HG03460 (cell line): Measurements from ENCODE around the gene GLS2.
A peak's percentile ranks its signal among the peaks of the same experiment; 100 is the strongest.
"Not testable (repeated sequence)": the region's sequence is repeated elsewhere in the genome, so short reads cannot be mapped to it uniquely, and the experiment has no call there.

ENCODE experiments used
- ATAC-seq: cut with Tn5 transposase; IDR thresholded peaks from one replicate; pipeline ENCODE4 v1.9.1; 2021; ENCODE audit not compliant: unreplicated experiment

Gene GLS2

DNA sequence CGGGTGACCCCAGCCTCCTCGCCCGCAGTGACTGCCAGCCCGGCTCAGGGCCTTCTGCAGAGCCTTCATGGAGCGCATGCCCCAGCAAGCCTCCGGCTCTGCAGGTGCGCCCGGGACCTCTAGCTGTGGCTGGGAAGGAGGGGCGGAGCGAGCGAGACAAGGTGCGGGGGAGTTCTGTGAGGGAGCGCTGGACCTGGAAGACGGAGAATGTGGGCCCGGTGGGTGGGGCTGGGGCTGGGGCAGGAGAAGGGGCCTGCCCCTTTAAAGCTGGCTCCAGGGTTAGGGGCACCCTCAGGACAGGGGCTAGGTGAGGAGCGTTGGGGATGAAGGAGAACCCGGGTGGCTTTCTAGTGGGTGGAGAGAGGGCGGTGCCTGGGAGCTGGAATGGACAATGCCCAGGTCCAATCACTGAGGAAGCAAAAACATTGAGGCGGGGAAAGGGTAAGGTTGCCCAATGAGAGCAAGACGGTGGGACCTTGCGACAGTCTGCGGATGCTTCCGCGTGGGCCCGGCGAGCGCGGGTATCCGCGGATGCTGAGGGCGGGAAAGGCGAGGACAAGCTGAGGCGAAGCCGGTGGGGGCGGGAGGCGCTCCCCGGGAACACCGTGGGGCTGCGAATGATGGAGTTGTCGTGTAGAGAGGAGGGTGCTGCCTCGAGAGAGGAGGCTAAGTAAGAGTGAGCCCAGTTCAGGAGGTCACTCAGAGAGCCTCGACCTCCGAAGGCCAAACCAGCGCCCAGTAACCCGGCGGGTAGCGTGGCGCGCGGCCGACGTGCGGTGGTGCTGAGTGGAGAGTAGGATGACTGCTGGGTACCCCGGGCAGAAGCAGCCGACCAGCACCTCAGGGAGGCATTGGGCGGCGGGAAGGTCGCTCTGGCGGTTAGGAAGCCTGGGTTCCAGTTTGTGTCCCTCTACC, at the start of gene GLS2:
Gene GLS2, minus strand, starts transcription at position 121 of the 915 bp plus-strand sequence. Its CDS starts 43 bp downstream, at position 78.
- peak; percentile 92 for ATAC-seq

DNA sequence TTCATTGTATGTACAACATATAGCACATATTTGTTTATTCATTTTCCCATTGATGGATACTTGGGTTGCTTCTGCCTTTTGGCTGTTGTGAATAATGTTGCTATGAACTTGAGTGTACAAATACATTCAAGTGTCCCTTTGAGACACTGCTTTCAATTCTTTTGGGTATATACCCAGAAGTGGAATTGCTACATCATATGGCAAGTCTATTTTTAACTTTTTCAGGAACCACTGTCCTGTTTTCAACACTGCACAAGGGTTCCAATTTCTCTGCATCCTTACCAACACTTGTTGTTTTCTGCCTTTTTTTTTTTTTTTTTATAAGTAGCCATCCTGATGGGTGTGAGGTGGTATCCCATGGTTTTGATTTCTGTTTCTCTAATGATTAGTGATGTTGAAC, 49.6 kb upstream of the GLS2 start:
- no peak for ATAC-seq

DNA sequence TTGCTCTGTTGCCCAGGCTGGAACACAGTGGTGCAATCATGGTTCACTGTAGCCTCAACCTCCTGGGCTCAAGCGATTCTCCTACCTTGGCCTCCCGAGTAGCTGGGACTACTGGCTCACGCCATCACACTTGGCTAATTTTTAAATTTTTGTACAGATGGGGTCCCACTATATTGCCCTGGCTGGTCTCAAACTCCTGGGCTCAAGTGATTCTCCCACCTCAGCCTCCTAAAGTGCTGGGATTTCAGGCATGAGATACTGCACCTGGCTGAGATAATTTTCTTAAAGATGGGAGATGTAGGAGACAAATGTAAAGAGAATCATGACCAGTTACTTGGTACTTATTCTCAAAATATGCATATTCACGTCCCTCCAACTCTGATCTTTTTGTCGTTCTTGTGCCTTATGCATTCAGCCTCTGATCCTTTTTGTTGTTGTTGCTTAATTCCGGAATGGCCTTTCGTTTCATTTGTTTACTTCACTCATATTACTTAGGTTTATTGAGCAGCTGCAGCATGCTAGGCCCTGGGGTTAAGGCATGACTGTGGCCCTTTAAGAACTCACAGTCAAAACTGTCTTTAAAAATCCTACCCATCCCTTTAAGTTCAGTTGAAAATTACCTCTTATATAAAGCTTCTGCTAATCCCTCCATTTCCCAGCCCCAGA, 42.6 kb upstream of the GLS2 start:
- ATAC-seq: no peak

DNA sequence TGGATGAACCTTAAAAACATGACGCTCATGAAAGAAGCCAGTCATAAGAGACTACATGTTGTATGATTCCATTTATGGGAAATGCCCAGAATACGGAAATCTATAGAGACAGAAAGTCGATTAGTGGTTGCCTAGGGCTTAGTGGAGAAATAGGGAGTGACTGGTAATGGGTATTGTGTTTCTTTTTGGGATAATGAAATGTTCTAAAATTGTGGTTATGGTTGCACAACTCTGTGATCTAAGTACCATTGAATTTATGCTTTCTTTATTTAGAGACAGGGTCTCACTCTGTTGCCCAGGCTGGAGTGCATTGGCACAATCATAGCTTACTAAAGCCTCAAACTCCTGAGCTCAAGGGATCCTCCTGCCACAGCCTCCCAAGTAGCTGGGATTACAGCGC, 41.7 kb upstream of the GLS2 start:
- ATAC-seq: no peak

DNA sequence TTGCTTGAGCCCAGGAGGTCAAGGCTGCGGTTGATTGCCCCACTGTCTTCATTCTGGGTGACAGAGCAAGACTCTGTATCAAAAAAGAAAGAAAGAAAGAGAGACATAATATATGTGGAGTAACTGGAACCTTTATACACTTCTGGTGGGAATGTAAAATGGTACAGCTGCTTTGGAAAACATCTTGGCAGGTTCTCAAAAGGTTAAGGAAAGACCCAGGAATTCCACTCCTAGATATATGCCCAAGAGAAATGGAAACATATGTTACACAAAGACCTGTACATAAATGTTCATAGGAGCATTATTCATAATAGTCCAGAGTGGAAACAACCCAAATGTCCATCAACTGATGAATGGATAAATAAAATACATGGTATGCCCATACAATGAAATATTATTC, 40.9 kb upstream of the GLS2 start:
- ATAC-seq: no peak

DNA sequence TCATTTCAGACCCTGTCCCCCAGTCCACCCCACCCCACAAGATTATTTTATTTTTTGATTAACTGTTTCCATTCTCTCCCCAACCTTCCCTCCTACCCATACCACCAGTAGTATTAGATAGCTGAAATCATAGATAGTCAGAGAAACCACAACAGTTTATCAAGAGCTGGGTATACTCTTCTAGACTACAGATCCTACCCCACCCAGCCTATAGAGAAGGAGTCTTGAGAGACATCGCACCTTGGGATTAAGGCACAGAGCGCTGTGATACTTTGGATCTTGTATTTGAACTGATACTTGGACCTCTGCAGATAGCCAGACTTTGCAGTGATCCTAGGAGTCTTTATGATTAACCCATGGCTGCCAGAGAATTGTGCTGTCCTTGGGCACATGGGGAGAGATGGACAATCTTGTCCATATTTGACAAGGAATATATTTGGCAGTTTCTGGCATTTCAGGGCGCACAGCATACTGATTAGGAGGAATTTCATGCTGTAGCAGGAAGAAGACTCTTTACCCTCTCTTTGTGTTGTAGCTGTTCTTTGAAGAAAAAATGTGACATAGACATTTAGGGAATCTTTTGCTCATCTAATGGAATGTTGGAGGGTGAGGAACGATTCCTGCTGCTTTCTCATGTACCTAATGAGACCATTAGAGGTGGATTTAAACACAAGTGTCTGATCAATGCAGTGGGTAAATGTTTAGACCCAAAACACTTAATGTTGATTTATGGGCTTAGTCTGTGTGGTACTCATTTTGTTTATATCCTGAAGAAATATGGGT, 34.6 kb upstream of the GLS2 start:
- no peak for ATAC-seq

DNA sequence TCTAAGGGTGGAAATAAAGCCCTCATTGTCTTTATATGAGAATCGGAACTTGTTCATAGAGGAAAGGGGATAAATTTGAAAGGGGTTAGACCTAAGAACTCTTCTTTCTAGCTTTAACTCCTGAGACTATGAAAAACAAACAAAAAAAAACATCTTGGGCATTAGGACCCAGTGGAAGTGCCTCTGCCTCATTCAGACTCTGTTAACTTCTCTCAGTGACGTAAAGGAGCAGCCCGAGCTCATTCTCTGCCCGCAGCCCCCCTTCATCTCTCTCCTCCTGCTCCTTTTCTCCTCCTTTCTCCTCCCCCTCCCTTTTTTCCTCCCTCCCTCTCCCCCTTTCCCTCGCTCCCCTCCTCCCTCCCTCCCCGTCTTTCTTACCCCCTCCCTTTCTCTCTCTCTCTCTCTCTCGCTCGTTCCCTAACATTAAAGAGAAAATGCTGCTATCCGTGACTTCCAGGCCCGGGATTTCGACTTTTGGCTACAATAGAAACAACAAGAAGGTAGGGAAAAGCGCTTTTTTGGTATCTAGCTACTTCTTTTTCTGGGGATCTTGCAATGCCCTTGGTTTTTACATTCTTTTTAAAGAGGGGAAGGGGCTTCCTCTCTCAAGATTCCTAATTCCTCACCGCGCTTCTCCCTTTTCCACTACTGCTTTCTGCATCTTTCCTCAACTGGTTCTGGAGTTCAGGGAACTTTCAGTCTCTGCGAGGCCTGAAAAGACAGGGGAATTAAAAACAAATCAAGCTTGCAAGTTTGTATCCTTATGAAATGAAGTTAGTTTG, 33.8 kb upstream of the GLS2 start, which contains the start of gene RBMS2:
Gene RBMS2, plus strand, starts transcription at position 231 of the 782 bp plus-strand sequence. Its CDS starts 204 bp downstream, at position 435.
- ATAC-seq: no peak

DNA sequence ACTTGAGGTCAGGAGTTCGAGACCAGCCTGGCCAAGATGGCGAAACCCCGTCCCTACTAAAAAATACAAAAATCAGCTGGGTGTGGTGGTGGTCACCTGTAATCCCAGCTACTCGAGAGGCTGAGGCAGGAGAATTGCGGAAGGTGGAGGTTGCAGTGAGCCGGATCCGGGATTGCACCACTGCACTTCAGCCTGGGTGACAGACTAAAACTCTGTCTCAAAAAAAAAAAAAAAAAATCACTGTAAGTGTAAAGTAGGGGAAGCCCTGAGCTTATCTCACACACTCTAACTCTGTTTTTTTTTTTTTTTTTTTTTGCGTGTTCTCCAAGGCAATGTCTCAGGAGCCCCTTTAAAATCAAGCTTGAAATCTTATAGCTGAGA, 33.2 kb upstream of the GLS2 start:
- ATAC-seq: no peak

DNA sequence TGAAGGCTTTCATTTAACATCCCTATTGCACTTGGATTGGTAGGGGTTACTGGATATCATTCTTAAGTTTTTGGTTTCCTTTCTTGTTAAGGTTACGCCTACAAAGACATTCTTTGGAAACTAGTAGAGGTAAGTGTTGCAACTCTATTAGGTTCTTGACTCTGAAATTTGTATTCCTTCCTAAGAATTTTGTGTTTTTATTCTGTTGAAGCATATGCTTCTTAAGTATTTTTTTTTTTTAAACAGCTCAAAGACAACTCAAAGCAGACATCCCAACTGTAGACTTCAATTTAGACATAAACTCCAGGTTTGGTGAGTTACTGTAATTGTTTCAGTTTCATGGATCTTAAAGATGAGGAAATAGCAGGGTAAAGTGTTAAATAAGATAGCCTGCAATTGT, 32.5 kb upstream of the GLS2 start:
- ATAC-seq: no peak

DNA sequence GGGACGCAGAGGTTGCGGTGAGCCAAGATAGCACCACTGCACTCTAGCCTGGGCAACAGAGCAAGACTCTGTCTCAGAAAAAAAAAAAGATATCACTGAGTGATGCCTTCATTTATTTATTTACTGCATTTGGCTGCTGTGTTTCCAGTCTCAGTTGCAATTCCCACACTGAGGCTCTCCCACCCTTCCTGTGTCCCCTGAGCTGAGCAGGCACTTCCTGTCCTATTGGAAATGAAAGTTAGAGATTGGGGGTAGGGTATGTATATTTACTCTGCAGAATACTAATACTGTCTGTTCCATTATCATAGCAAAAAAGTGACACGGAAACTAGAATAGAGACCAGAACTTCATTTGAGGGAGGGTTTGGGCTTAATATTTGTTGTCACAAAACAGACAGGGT, 32.1 kb upstream of the GLS2 start:
- ATAC-seq: no peak

DNA sequence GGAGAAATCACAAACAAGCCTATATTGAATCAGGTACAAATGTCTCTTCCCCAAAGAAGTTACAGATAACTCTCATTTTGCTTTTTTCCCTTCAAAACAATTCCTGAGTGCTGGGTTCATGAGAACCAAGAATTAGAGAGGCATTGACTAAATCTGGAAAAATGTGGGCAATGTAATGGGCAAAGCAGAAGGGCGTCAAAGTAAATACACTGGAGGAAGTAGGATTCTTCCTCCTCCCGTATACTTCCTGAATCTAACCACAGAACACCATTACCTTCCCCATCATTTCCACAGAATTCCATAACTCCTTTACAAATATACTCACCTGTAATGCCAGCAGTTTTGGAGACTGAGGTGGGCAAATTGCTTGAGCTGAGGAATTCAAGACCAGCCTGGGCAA, 30.6 kb upstream of the GLS2 start:
- no peak for ATAC-seq

DNA sequence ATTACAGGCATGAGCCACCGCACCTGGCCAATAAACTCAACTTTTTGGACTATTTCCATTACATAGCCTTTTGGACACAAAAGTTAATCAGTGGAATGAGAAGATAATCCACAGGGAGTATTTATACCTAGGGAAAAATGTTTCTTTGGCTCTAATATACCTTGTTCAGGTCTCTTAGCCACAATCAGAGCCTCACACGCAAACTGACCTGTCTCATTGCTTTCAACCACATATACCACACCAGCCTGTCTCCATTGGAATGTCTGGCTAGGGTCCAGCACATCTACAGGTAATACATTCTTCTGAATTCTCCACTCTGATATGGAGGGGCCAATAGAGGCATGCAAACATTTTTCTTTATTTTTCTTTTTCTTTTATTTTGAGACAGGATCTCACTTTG, 29.9 kb upstream of the GLS2 start:
- no peak for ATAC-seq

DNA sequence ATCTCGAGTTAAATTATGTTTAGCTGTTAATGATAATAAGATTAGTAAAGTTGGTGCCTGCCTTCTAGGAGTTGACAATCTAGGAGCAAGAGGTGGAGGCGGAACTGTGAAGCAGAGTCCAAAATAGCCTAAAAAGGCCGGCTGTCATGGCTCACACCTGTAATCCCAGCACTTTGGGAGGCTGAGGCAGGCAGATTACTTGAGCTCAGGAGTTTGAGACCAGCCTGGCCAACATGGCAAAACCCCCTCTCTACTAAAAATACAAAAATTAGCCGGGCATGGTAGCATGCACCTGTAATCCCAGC, 26.0 kb upstream of the GLS2 start:
- not testable (repeated sequence) for ATAC-seq

DNA sequence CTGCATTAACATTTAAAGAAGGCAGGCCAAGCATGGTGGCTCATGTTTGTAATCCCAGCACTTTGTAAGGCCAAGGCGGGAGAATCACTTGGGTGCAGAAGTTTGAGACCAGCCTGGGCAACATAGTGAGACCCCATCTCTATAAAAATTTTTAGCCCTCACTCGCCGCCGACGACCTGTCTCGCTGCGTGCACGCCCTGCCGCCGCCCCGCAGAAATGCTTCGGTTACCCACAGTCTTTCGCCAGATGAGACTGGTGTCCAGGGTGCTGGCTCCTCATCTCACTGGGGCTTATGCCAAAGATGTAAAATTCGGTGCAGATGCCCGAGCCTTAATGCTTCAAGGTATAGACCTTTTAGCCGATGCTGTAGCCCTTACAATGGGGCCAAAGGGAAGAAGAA, 22.8 kb upstream of the GLS2 start:
- ATAC-seq: no peak

DNA sequence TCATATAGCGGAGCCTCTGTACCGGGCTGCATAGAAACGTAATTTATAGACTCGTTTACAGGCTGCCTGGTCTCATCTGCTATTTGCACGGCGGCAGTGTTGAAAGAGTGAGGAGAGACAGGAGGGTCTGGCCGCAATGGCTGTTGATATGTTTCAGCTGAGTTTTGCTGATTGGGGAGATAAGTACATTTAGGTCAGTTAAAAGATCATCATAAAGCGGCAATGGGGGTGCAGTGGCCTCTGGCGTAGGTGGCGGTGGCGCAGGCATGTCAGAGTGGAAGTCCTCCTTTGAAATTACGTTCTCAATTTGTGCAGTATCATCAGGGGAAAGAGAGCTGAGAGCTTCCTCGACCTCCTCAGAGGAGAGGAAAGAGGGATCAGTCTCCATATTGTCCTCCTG, 11.9 kb upstream of the GLS2 start:
- ATAC-seq: not testable (repeated sequence)

DNA sequence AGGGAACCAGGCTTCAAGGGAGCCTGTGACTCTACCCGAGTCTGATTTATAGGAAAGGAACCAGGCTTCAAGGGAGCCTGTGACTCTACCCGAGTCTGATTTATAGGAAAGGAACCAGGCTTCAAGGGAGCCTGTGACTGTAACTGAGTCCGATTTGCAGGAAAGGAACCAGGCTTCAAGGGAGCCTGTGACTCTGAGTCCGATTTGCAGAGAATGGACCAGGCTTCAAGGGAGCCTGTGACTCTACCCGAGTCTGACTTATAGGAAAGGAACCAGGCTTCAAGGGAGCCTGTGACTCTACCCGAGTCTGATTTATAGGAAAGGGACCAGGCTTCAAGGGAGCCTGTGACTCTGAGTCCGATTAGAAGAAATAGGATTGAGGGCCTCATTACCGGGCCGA, 11.5 kb upstream of the GLS2 start:
- ATAC-seq: not testable (repeated sequence)

DNA sequence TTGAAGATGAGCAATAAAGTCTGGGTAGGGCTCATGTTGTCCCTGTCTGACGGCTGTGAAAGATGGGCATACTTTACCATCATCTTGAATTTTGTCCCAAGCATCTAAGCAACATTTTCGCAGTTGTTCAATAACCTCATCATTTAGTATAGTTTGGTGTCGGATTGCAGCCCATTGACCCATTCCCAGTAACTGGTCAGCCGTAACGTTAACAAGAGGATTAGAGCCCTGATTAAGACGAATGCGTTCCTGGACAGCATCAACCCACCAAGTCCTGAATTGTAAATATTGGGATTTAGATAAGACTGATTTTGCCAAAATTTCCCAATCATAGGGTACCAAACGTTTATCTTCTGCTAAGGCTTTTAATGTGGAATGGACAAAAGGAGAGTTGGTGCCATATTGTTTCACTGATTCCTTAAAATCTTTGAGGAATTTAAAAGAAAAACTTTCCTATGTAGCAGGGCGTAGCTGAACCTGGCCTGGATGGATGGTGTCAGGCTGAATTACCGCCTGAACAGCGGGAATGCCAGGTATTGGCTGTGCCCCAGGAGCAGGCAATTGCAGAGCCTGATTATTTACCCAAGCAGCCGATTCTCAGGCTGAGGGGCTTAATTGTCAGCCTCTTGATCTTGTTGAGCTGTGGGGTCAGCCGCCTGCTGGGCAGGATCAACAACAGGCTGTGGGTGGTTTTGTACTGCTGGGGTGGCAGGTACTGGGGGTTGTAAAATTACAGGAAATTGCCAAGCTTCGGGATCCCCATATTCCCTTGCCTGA, 10.4 kb upstream of the GLS2 start:
- not testable (repeated sequence) for ATAC-seq

DNA sequence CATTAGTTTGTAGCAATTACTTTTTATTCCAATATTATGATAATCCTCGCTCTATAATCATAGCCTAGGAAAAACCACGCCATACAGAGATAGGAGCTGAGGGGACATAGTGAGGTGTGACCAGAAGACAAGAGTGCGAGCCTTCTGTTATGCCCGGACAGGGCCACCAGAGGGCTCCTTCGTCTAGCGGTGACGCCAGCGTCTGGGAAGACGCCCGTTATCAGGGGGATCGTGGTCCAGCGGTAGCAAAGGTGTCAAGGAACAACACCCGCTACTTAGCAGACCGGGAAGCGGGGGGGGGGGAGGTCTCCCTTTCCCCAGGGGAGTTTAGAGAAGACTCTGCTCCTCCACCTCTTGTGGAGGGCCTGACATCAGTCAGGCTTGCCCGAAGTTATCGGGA, 8.7 kb upstream of the GLS2 start:
- not testable (repeated sequence) for ATAC-seq

DNA sequence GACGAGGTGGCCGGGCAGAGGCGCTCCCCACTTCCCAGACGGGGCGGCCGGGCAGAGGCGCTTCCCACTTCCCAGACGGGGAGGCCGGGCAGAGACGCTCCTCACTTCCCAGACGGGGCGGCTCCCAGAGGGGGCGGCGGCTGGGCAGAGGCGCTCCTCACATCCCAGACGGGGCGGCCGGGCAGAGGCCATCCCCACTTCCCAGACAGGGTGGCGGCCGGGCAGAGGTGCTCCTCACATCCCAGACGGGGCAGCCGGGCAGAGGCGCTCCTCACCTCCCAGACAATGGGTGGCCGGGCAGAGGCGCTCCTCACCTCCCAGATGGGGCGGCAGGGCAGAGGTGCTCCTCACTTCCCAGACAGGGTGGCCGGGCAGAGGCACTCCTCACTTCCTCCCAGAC, 6.5 kb upstream of the GLS2 start:
- not testable (repeated sequence) for ATAC-seq

DNA sequence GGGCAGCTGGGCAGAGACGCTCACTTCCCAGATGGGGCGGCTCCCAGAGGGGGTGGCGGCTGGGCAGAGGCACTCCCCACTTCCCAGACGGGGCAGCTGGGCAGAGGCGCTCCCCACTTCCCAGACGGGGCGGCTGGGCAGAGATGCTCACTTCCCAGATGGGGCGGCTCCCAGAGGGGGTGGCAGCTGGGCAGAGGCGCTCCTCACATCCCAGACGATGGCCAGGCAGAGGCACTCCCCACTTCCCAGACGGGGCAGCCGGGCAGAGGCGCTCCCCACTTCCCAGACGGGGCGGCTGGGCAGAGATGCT, 6.1 kb upstream of the GLS2 start:
- not testable (repeated sequence) for ATAC-seq
